ENCODE measurements around the gene SUN3.

- TF ChIP-seq POLR2A (IDR thresholded peaks at IDR 0.05), result no peak
- no peak for TF ChIP-seq CTCF (IDR thresholded peaks at IDR 0.05 in 4 of 5, conservative IDR thresholded peaks at IDR 0.05 in 1 of 5)
Observed at GRCh38 chr7:47937711-47938573, 91.0 kb downstream of the SUN3 start.
